ENCODE results near the gene PRKD2. TPM values are rescaled to one million over a fixed set of nuclear protein-coding genes. Genes with fewer than 3 reads are reported as not detected.
"Not testable (repeated sequence)": the region's sequence is repeated elsewhere in the genome, so short reads cannot be mapped to it uniquely, and the experiment has no call there.

PRKD2 gene
- polyA plus RNA-seq (2013): 32.5 TPM

DNA sequence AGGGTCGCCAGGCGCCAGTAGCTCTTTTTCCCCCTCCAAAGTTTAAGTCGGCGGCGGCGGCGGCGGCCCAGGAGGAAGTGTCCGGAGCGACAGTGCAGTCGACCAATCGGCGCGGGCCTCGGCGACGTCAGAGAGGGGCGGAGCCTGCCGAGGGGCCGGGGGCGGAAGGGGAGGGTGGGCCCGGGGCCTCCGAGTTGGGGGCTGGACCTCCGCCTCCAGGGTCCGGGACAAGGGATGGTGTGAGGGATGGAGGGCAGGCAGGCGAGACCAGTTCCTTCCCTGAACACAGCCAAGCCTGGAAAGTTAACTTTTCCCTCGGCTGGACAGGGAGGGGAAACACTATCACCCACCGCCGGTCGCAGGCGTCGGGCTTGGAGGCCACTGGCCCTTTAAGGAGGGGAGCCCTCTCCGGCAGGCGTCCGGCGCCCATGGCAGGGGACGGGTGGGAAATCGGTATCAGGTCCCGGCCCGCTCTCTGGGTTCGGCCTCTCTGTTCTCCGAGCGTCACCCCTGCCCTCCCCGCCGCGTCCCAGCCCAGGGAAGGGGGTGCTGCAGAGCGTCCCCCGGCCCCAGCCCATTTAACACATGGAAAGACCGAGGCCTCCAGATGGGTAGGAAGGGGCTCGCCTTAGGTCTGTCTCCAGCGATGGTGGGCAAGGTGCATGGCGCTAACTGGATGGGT is at the start of gene PRKD2:
Gene PRKD2 (minus strand): TSS at position 81 of the 682 bp plus-strand sequence. CDS start 744 bp downstream, outside the sequence.
- Histone ChIP-seq H3K4me1 (ENCODE audit: control extremely low read depth in 1 of 4, control insufficient read depth in 4 of 4, insufficient read depth in 4 of 4, low read length in 3 of 4) (peaks cover 17 to 82% (median 68%) of the 10 kb centered on the region in 4 experiments), H3K4me3 (ENCODE audit: control insufficient read depth in 1 of 7, extremely low read depth in 1 of 7, insufficient read depth in 4 of 7, low read depth in 2 of 7, low read length in 6 of 7) (peak within 1 kb of the TSS; percentile 67 to 96 (median 84)), H3K9me3 (ENCODE audit: control extremely low read depth in 1 of 5, control insufficient read depth in 4 of 5, insufficient read depth in 2 of 5, low read depth in 1 of 5, low read length in 4 of 5) (no peaks in the 10 kb centered on the region), H3K36me3 (ENCODE audit: control insufficient read depth in 4 of 4, insufficient read depth in 4 of 4, low read length in 3 of 4) (peaks cover 2 to 38% (median 19%) of the 10 kb centered on the region in 4 experiments), H3K27ac (ENCODE audit: insufficient read depth in 1 of 2, low read depth in 1 of 2, low read length in 2 of 2, poor library complexity in 1 of 2, severe bottlenecking in 2 of 2) (peak within 1 kb of the TSS; percentile 64 to 89), H3K27me3 (replicated peaks in 2 of 5; ENCODE audit: control insufficient read depth in 4 of 5, insufficient read depth in 5 of 5, low read length in 4 of 5) (no peaks in the 10 kb centered on the region)
- CTCF ChIA-PET: interaction anchor here (2.8 to 16.2 kb wide), 3 partner anchors 12 to 13 kb away, joined by 22 to 356 read pairs (median 37); no protein-coding TSS in a partner anchor
- 0% methylated on average over 34 of the region's 52 CpGs for WGBS (ENCODE audit: insufficient coverage)
- peak; percentile 74 to 84 (median 81) for DNase-seq
- POLR2A ChIA-PET: interaction anchor here (1.7 kb wide), 1 partner anchor 14 kb away, joined by 3 read pairs; no protein-coding TSS in a partner anchor

DNA sequence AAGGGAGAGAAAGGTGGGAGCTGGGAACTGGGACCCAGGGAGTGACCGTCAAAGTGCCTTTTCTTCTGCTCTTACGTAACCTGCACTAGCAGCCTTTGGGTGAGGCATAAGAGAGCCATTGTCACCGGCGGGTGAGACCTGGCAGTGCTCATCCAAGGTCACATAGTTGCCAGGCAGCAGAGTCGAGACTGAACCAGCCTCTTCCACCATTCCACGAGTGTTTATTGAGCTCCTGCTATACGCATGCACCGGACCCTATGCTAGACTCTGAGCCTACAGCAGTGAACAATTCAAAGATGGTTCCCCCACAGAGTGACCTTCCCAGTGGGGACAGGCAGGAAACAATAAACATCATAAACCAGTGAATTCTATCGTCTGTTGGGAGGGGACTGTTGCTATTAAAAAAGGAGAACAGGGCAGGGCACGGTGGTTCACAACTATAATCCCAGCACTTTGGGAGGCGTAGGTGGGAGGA is 47.9 kb upstream of the PRKD2 start:
- WGBS (ENCODE audit: insufficient coverage): 78% methylated on average over 9 of the region's 11 CpGs
- H3K36me3 ChIP-seq (ENCODE audit: control insufficient read depth in 4 of 4, insufficient read depth in 4 of 4, low read length in 3 of 4): no peaks in the 10 kb centered on the region
- no peak for DNase-seq
- ChIA-PET POLR2A (no interaction called here), CTCF (interaction anchor here (1.0 to 1.9 kb wide), 7 partner anchors 8 to 75 kb away, joined by 3 to 7 read pairs (median 4); no protein-coding TSS in a partner anchor)
- H3K9me3 ChIP-seq (ENCODE audit: control extremely low read depth in 1 of 5, control insufficient read depth in 4 of 5, insufficient read depth in 2 of 5, low read depth in 1 of 5, low read length in 4 of 5): no peaks in the 10 kb centered on the region
- no peaks in the 10 kb centered on the region for H3K4me1 ChIP-seq (ENCODE audit: control extremely low read depth in 1 of 4, control insufficient read depth in 4 of 4, insufficient read depth in 4 of 4, low read length in 3 of 4)
- no peak overlapping the region for H3K4me3 ChIP-seq (ENCODE audit: control insufficient read depth in 1 of 7, extremely low read depth in 1 of 7, insufficient read depth in 4 of 7, low read depth in 2 of 7, low read length in 6 of 7)
- H3K27ac ChIP-seq (ENCODE audit: insufficient read depth in 1 of 2, low read depth in 1 of 2, low read length in 2 of 2, poor library complexity in 1 of 2, severe bottlenecking in 2 of 2): no peak overlapping the region
- no peaks in the 10 kb centered on the region for H3K27me3 ChIP-seq (replicated peaks in 2 of 5; ENCODE audit: control insufficient read depth in 4 of 5, insufficient read depth in 5 of 5, low read length in 4 of 5)

DNA sequence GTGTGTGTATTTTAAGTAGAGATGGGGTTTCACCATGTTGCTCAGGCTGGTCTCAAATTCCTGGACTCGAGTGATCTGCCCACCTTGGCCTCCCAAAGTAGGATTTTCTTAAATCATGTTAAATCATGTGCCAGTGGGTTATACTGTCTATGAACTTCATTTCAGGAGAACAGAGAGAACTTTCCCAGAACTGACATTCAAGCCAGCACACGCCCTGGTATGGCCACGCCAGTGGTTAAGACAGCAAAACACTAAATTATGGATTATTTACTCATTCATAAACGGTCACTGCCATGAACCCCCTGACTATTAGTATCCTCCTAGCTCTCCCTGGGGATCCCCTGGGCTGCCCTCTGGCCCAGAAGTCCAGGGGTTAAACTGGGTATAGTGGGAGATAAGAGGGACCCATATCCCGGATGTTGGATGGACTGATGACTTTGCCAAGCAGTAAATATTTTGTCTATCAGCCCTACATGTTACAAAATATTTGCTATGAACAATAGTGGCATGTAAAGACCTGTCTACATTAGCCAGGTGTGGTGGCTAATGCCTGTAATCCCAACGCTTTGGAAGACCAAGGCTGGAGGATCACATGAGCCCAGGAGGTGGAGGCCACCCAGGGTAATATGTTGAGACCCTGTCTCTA is 45.5 kb upstream of the PRKD2 start:
- POLR2A ChIA-PET: no interaction called here
- 99% methylated on average over 5 of the region's 6 CpGs for WGBS (ENCODE audit: insufficient coverage)

DNA sequence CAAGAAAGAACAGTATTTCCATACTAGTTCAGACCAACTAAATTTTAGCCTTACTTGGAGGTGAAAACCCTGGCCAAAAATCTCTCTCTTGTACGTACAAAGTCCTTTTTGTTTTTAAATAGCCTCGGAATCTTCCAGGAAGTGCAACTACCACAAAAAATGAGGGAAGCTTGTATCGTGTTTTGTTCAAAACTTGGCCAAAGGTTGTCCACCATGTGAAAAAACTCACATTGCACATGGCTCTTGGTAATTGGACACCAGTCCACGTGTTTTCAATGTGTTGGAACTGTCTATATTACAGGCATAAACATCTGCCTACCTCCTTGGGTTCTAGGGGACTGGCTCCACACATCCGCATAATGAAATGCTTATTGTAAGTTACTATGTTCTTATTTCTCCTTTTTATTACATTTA is 44.5 kb upstream of the PRKD2 start:
- H3K4me3 ChIP-seq (ENCODE audit: control insufficient read depth in 1 of 7, extremely low read depth in 1 of 7, insufficient read depth in 4 of 7, low read depth in 2 of 7, low read length in 6 of 7): no peak overlapping the region
- peaks cover 0 to 7% (median 4%) of the 10 kb centered on the region in 4 experiments for H3K36me3 ChIP-seq (ENCODE audit: control insufficient read depth in 4 of 4, insufficient read depth in 4 of 4, low read length in 3 of 4)
- H3K27ac ChIP-seq (ENCODE audit: insufficient read depth in 1 of 2, low read depth in 1 of 2, low read length in 2 of 2, poor library complexity in 1 of 2, severe bottlenecking in 2 of 2): no peak overlapping the region
- no peak for DNase-seq
- ChIA-PET POLR2A (no interaction called here), CTCF (interaction anchor here (0.7 kb wide), 1 partner anchor 25 kb away, joined by 3 read pairs; no protein-coding TSS in a partner anchor)
- H3K4me1 ChIP-seq (ENCODE audit: control extremely low read depth in 1 of 4, control insufficient read depth in 4 of 4, insufficient read depth in 4 of 4, low read length in 3 of 4): peaks cover 0 to 12% (median 7%) of the 10 kb centered on the region in 4 experiments
- no peaks in the 10 kb centered on the region for H3K27me3 ChIP-seq (replicated peaks in 2 of 5; ENCODE audit: control insufficient read depth in 4 of 5, insufficient read depth in 5 of 5, low read length in 4 of 5)
- WGBS (ENCODE audit: insufficient coverage): 88% methylated on average over 3 of the region's 5 CpGs
- H3K9me3 ChIP-seq (ENCODE audit: control extremely low read depth in 1 of 5, control insufficient read depth in 4 of 5, insufficient read depth in 2 of 5, low read depth in 1 of 5, low read length in 4 of 5): no peaks in the 10 kb centered on the region

More for the DNA sequence above, 45.5 kb upstream of the PRKD2 start:
- no peak overlapping the region for H3K27ac ChIP-seq (ENCODE audit: insufficient read depth in 1 of 2, low read depth in 1 of 2, low read length in 2 of 2, poor library complexity in 1 of 2, severe bottlenecking in 2 of 2)
- H3K36me3 ChIP-seq (ENCODE audit: control insufficient read depth in 4 of 4, insufficient read depth in 4 of 4, low read length in 3 of 4): peaks cover 0 to 3% (median 1%) of the 10 kb centered on the region in 4 experiments
- no peak overlapping the region for H3K4me3 ChIP-seq (ENCODE audit: control insufficient read depth in 1 of 7, extremely low read depth in 1 of 7, insufficient read depth in 4 of 7, low read depth in 2 of 7, low read length in 6 of 7)
- no peaks in the 10 kb centered on the region for H3K9me3 ChIP-seq (ENCODE audit: control extremely low read depth in 1 of 5, control insufficient read depth in 4 of 5, insufficient read depth in 2 of 5, low read depth in 1 of 5, low read length in 4 of 5)
- peaks cover 0 to 4% (median 0%) of the 10 kb centered on the region in 4 experiments for H3K4me1 ChIP-seq (ENCODE audit: control extremely low read depth in 1 of 4, control insufficient read depth in 4 of 4, insufficient read depth in 4 of 4, low read length in 3 of 4)
- CTCF ChIA-PET: interaction anchor here (0.7 kb wide), 1 partner anchor 9 kb away, joined by 3 read pairs; no protein-coding TSS in a partner anchor
- DNase-seq: no peak
- H3K27me3 ChIP-seq (replicated peaks in 2 of 5; ENCODE audit: control insufficient read depth in 4 of 5, insufficient read depth in 5 of 5, low read length in 4 of 5): no peaks in the 10 kb centered on the region

DNA sequence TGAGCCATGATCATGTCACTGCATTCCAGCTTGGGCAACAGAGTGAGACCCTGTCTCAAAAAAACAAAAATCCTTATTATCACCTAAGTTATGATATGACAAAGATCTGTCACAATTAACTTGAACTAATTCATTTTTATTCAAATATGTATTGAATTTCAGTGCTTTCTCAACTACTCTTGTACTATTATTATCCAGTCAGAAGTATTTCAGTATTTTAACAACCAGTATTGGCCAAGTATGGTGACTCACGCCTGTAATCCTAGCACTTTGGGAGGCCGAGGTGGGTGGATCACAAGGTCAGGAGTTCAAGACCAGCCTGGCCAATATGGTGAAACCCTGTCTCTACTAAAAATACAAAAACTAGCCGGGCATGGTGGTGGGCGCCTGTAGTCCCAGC is 44.0 kb upstream of the PRKD2 start:
- no CpG with 5 or more reads among the region's 4 CpGs for WGBS (ENCODE audit: insufficient coverage)
- DNase-seq; POLR2A ChIA-PET; H3K4me3 ChIP-seq (ENCODE audit: control insufficient read depth in 1 of 7, extremely low read depth in 1 of 7, insufficient read depth in 4 of 7, low read depth in 2 of 7, low read length in 6 of 7); H3K9me3 ChIP-seq (ENCODE audit: control extremely low read depth in 1 of 5, control insufficient read depth in 4 of 5, insufficient read depth in 2 of 5, low read depth in 1 of 5, low read length in 4 of 5); H3K27me3 ChIP-seq (replicated peaks in 2 of 5; ENCODE audit: control insufficient read depth in 4 of 5, insufficient read depth in 5 of 5, low read length in 4 of 5); H3K27ac ChIP-seq (ENCODE audit: insufficient read depth in 1 of 2, low read depth in 1 of 2, low read length in 2 of 2, poor library complexity in 1 of 2, severe bottlenecking in 2 of 2): not testable (repeated sequence)
- Histone ChIP-seq H3K4me1 (ENCODE audit: control extremely low read depth in 1 of 4, control insufficient read depth in 4 of 4, insufficient read depth in 4 of 4, low read length in 3 of 4) (peaks cover 0 to 12% (median 8%) of the 10 kb centered on the region in 4 experiments), H3K36me3 (ENCODE audit: control insufficient read depth in 4 of 4, insufficient read depth in 4 of 4, low read length in 3 of 4) (peaks cover 0 to 12% (median 6%) of the 10 kb centered on the region in 4 experiments)
- CTCF ChIA-PET: interaction anchor here (0.9 kb wide), 1 partner anchor 32 kb away, joined by 3 read pairs; no protein-coding TSS in a partner anchor

DNA sequence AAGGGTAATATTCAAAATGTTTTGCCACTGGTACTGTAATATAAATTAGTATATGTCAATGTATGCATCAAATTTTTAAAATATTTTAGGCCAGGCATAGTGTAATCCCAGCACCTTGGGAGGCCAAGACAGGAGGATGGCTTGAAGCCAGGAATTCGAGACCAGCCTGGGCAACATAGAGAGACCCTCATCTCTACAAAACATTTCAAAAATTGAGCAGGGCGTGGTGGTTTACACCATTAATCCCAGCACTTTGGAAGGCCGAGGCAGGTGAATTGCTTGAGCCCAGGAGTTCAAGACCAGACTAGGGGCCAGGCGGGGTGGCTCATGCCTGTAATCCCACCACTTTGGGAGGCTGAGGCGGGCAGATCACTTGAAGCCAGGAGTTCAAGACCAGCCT is 43.4 kb upstream of the PRKD2 start:
- POLR2A ChIA-PET: no interaction called here
- no peak overlapping the region for H3K27ac ChIP-seq (ENCODE audit: insufficient read depth in 1 of 2, low read depth in 1 of 2, low read length in 2 of 2, poor library complexity in 1 of 2, severe bottlenecking in 2 of 2)

More for the DNA sequence above, 43.4 kb upstream of the PRKD2 start:
- Histone ChIP-seq H3K36me3 (ENCODE audit: control insufficient read depth in 4 of 4, insufficient read depth in 4 of 4, low read length in 3 of 4) (peaks cover 0 to 17% (median 7%) of the 10 kb centered on the region in 4 experiments), H3K27me3 (replicated peaks in 2 of 5; ENCODE audit: control insufficient read depth in 4 of 5, insufficient read depth in 5 of 5, low read length in 4 of 5) (no peaks in the 10 kb centered on the region), H3K9me3 (ENCODE audit: control extremely low read depth in 1 of 5, control insufficient read depth in 4 of 5, insufficient read depth in 2 of 5, low read depth in 1 of 5, low read length in 4 of 5) (no peaks in the 10 kb centered on the region), H3K4me1 (ENCODE audit: control extremely low read depth in 1 of 4, control insufficient read depth in 4 of 4, insufficient read depth in 4 of 4, low read length in 3 of 4) (peaks cover 0 to 12% (median 8%) of the 10 kb centered on the region in 4 experiments), H3K4me3 (ENCODE audit: control insufficient read depth in 1 of 7, extremely low read depth in 1 of 7, insufficient read depth in 4 of 7, low read depth in 2 of 7, low read length in 6 of 7) (no peak overlapping the region)
- CTCF ChIA-PET: interaction anchor here (0.9 kb wide), 1 partner anchor 31 kb away, joined by 3 read pairs; no protein-coding TSS in a partner anchor
- 98% methylated on average over 5 of the region's 5 CpGs for WGBS (ENCODE audit: insufficient coverage)
- DNase-seq: no peak
